OCI-LY3 (cell line): ENCODE results near the gene DRG2.

Experiments
- CTCF ChIP-seq: fragments of 200-600, 300-600 bp; sonication (generic); IDR thresholded peaks from 2 replicates; pipeline ENCODE4 v1.5.1; 2014; ENCODE audit warnings: antibody characterized with exemption, low read length, low read depth
- EZH2phosphoT487 ChIP-seq: fragments of 200-600 bp; shearing (Covaris generic); IDR thresholded peaks from 2 replicates; pipeline ENCODE4 v1.6.1; 2018; ENCODE audit warnings: antibody characterized with exemption, mixed run types, low read depth

GRCh38 chr17:18040261-18040858 is 47.4 kb upstream of the DRG2 start:
- TF ChIP-seq CTCF (no peak), EZH2phosphoT487 (no peak)
